Ovary (tissue), 9 donors: ENCODE data around the gene SLC1A1. TPM values are rescaled to one million over a fixed set of nuclear protein-coding genes. Genes with fewer than 3 reads are reported as not detected.

Experiments used
- DNase-seq, 5 donors: peaks; one replicate each; pipeline ENCODE4 v3.0.0-alpha.2; 2019 to 2020
- H3K27ac ChIP-seq, 2 donors: fragments of 200-600 bp; one replicate each; pipeline versions ENCODE4 v1.5.1 to v1.8.0; 2019 to 2022
- H3K27me3 ChIP-seq: fragments of 200-600 bp; one replicate; pipeline ENCODE4 v1.8.0; 2022
- H3K36me3 ChIP-seq: fragments of 200-600 bp; sonication (generic); one replicate; pipeline ENCODE4 v1.5.1; 2019
- H3K4me1 ChIP-seq: one replicate; pipeline ENCODE4 v1.8.1; 2013; ENCODE audit warnings: mild to moderate bottlenecking, moderate library complexity; ENCODE audit not compliant: insufficient read depth
- H3K4me3 ChIP-seq: fragments of 200-600 bp; sonication (generic); one replicate; pipeline ENCODE4 v1.5.1; 2017
- H3K9me3 ChIP-seq, 2 donors: fragments of 200-600 bp in 1 of 2; sonication (generic) in 1 of 2; one replicate each; pipeline versions ENCODE4 v1.5.1 to v1.8.1; 2013 to 2019; ENCODE audit warnings: mild to moderate bottlenecking in 1 of 2, moderate library complexity in 1 of 2
- CTCF ChIP-seq, 3 donors: fragments of 450-650 bp in 2 of 3; fragments of 200-600 bp in 1 of 3; IDR thresholded peaks; one replicate each; pipeline versions ENCODE4 v1.5.1 to v1.8.0; 2016 to 2022; ENCODE audit warnings: antibody characterized with exemption in 3 of 3, mild to moderate bottlenecking in 1 of 3
- EP300 ChIP-seq: sonication (generic); formaldehyde crosslinking; IDR thresholded peaks from one replicate; pipeline ENCODE4 v1.6.1; 2017; ENCODE audit warnings: antibody characterized with exemption
- POLR2A ChIP-seq: fragments of 450-650 bp; IDR thresholded peaks from one replicate; pipeline ENCODE4 v1.6.1; 2017; ENCODE audit warnings: antibody characterized with exemption, mild to moderate bottlenecking, moderate library complexity
- WGBS, 3 donors: extraction: QIAGEN DNeasy Blood & Tissue Kit in 1 of 3; methylation state at CpG; one replicate each; pipeline versions ENCODE4 v1.1.5 to v1.1.7; 2013 to 2017; 5-methylcytosine and 5-hydroxymethylcytosine counted together
- intact Hi-C, 4 donors: fragments of 100-400 bp; cut with DNase I; formaldehyde crosslinking; loops; one replicate each; pipeline versions ENCODE4 v1.11.0 to v1.15.1; 2022 to 2023
- polyA plus RNA-seq, 2 donors: library from polyadenylated mRNA; stranded (reverse); fragments of 200-250 nt in 1 of 2; fragments of 350-450 nt in 1 of 2; fragmentation: Illumina TruSeq in 1 of 2; extraction: RNeasy Lipid Tissue Mini Kit (QIAGEN cat#74804) in 1 of 2; gene quantifications; one replicate each; pipeline ENCODE4 v1.2.3, GENCODE V29; 2013 to 2014
- total RNA-seq, 7 donors: library from RNA; depleted of rRNA in 2 of 7; stranded (reverse); fragments of >200 nt in 2 of 7; fragmentation: NEBNext Ultra II Directional in 3 of 7; extraction: Animal tissue kit (Norgen Biotek cat#: 25700) in 3 of 7; gene quantifications; one replicate each; pipeline versions ENCODE4 v1.1.0 to v1.2.4, GENCODE V29; 2016 to 2023
- donor health status: DM: no; HTN: no; CAD: no; lungs with moderate emphysema.
- donor health status: DM: no; HTN: no; CAD: no.
- donor health status: Bipolar disorder and iron deficiency.
- donor health status: DM: yes; HTN: yes; CAD: no.
- donor health status: DM: no; HTN: no; CAD: no.
- donor health status: DM: yes; HTN: yes; CAD: no.

Gene SLC1A1
- total and polyA plus RNA-seq, 9 donors = 0.76 to 3.1 (median 1.6) TPM

GRCh38 chr9:4567601-4568000 lies 77.3 kb downstream of the SLC1A1 start:
- no peaks in the 10 kb centered on the region for H3K36me3 ChIP-seq
- intact Hi-C loops = no loop called here
- WGBS, 3 donors = 84 to 90% (median 87%) methylated on average over 8 of the region's 8 CpGs
- H3K9me3 ChIP-seq = no peaks in the 10 kb centered on the region
- H3K27me3 ChIP-seq = no peaks in the 10 kb centered on the region
- no peak overlapping the region for H3K27ac ChIP-seq
- H3K4me3 ChIP-seq = no peak overlapping the region
- TF ChIP-seq POLR2A (no peak), CTCF (IDR thresholded peaks at IDR 0.05) (no peak), EP300 (no peak)
- DNase-seq = no peak
- no peaks in the 10 kb centered on the region for H3K4me1 ChIP-seq

DNA sequence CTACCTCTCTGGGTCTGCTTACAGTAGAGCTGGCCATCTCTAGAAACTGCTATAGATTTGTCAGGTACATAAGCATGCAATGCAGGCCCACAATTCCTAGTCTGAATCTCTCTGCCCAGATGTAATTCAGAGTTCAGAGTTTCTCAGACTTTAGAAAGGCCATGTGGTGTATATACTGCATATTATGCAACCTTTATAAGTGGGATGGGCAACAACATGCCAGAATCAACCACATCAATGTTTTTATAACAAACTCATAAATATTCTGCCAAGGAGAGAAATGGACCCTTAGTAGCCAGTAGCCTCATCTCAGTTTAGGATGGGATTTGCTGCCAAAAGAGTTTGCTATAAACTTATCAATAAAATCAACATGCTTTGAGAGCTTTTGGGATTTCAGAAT lies 78.8 kb downstream of the SLC1A1 start:
- DNase-seq = no peak
- H3K4me1 ChIP-seq = no peaks in the 10 kb centered on the region
- no peak overlapping the region for H3K27ac ChIP-seq
- no peak overlapping the region for H3K4me3 ChIP-seq
- no peaks in the 10 kb centered on the region for H3K27me3 ChIP-seq
- H3K36me3 ChIP-seq = no peaks in the 10 kb centered on the region
- TF ChIP-seq EP300 = no peak
- no peak for TF ChIP-seq POLR2A
- TF ChIP-seq CTCF (IDR thresholded peaks at IDR 0.05) = no peak
- intact Hi-C loops = no loop called here
- H3K9me3 ChIP-seq = no peaks in the 10 kb centered on the region

DNA sequence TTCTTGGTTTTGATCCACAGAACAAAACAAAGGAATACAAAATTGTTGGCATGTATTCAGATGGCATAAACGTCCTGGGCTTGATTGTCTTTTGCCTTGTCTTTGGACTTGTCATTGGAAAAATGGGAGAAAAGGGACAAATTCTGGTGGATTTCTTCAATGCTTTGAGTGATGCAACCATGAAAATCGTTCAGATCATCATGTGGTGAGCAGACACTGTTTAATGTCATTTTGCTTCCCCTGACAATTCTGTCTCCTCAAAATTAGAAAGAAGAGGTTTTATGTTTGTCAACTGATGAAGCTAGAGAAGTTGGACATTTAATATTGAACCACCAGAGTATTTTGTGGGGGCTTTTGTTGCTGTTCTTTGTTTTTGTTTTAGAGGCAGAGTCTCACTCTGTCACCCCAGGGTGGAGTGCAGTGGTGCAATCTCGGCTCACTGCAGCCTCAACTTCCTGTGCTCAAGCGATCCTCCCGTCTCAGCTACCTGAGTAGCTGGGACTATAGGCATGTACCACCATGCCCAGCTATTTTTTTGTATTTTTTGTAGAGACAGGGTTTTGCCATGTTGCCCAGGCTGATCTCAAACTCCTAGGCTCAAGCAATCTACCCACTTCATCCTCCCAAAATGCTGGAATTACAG lies 82.0 kb downstream of the SLC1A1 start:
- WGBS, 3 donors = 68 to 72% (median 71%) methylated on average over 5 of the region's 5 CpGs
- Histone ChIP-seq H3K27ac (no peak overlapping the region), H3K36me3 (no peaks in the 10 kb centered on the region), H3K4me1 (no peaks in the 10 kb centered on the region), H3K27me3 (no peaks in the 10 kb centered on the region), H3K4me3 (no peak overlapping the region), H3K9me3 (no peaks in the 10 kb centered on the region)
- intact Hi-C loops = no loop called here
- no peak for DNase-seq
- TF ChIP-seq POLR2A (no peak), CTCF (IDR thresholded peaks at IDR 0.05) (no peak), EP300 (no peak)

DNA sequence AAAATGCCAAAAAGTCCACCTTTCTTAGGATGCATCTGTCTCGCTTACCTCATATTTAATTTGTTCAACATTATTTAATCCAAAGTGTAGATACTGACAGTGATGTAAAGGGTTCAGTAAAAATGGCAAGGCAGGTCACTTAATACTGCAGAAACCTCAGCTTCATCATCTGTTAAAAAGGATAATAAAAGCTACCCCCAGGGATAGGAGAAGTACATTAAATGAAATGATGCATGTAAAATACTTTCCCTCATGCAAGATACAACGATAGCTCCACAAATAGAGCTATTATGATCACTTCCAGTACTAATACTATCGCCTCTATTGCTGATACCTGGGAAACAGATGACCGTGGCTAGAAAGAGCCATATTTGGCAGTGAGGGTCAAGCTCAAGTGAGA lies 82.9 kb downstream of the SLC1A1 start:
- DNase-seq = no peak
- TF ChIP-seq CTCF (IDR thresholded peaks at IDR 0.05) (no peak), POLR2A (no peak), EP300 (no peak)
- Histone ChIP-seq H3K9me3 (no peaks in the 10 kb centered on the region), H3K4me1 (no peaks in the 10 kb centered on the region), H3K27ac (no peak overlapping the region), H3K36me3 (no peaks in the 10 kb centered on the region), H3K27me3 (no peaks in the 10 kb centered on the region), H3K4me3 (no peak overlapping the region)
- 85 to 96% (median 96%) methylated on average over 4 of the region's 4 CpGs for WGBS, 3 donors
- intact Hi-C loops = no loop called here
